HG03045 (cell line): ENCODE data around the gene OPN3.

Source experiments
- ATAC-seq: cut with Tn5 transposase; IDR thresholded peaks from one replicate; pipeline ENCODE4 v1.9.1; 2021; ENCODE audit warnings: mild to moderate bottlenecking, moderate library complexity; ENCODE audit not compliant: unreplicated experiment

Gene OPN3

DNA sequence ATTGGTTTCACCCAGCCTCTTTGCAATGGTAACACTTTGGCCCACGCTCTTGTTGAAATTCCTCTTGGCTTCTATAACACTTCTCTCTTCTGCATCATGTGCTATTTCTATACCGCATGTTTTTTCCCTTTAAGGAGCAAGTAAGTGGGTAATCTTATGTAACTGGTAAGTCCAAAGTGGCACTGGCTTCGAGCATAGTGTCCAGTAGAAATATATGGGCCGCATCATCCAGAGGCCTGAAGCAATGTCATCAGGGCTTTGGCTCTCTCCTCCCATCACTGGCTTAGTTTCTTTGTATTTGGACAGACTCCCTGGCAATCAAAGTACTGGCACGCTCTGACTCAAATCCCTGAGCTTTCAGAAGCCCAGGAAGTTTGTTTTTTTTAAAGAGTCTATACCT, 17.5 kb downstream of the OPN3 start:
- ATAC-seq = no peak

GRCh38 chr1:241617426-241617825, 22.7 kb downstream of the OPN3 start:
- ATAC-seq = no peak

DNA sequence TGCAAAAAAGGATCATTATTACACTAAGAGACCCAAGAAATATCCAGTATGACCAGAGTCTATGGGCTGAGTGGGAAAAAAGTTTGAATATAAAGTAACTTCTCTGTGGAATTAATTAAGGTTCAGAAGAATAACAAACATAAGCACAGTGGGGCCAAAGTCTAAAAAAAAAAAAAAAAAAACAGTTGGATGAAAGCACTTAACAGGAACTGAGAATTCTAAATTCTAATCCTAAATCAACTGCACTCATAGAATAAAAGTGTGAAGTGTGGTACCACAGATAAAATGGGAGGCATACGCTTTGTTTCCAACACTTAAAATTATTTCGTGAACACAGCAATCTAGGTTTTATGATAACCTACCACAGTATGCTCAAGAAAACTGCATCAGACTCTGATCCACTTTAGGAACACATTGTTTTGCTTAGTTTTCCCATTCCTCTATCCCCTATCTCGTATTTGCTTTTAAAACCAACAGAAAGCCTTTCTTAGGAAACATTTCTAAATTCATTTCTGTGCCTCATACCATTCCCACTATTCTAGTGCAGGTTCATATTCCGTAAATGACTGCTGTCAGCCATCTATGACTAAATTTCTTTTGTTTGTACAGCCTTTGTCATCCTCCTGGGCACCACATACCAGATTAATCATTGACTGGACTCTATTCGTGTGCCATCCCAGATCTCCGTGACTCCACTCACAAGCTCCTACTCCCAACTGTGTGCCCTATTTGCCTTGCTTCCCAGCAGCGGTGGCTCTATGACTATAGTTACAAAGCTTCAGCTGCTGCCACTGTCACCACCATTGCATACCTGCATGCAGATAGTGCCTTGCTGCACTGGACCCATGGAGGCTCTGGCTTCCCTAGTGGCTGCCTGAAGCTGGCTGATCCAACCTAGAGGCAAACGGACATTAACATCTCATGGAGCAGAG, 24.9 kb downstream of the OPN3 start:
- ATAC-seq = no peak

DNA sequence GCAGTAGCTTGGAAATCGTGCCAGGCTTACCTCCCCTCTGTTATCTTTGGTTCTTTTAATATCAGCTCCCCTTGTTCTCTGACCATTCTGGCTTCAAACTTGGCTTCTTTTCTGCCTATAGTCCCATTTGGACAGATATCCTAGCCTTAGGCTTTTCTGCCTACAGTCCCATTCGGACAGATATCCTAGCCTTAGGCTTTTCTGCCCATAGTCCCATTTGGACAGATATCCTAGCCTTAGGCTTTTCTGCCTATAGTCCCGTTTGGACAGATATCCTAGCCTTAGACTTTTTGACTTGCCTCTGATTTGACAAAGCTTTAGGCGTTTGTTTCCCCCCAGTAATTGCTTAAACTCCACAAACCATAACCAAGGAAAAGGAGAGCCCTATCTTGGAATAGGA, 25.6 kb downstream of the OPN3 start:
- no peak for ATAC-seq

GRCh38 chr1:241614144-241614543, 26.0 kb downstream of the OPN3 start:
- ATAC-seq = no peak

DNA sequence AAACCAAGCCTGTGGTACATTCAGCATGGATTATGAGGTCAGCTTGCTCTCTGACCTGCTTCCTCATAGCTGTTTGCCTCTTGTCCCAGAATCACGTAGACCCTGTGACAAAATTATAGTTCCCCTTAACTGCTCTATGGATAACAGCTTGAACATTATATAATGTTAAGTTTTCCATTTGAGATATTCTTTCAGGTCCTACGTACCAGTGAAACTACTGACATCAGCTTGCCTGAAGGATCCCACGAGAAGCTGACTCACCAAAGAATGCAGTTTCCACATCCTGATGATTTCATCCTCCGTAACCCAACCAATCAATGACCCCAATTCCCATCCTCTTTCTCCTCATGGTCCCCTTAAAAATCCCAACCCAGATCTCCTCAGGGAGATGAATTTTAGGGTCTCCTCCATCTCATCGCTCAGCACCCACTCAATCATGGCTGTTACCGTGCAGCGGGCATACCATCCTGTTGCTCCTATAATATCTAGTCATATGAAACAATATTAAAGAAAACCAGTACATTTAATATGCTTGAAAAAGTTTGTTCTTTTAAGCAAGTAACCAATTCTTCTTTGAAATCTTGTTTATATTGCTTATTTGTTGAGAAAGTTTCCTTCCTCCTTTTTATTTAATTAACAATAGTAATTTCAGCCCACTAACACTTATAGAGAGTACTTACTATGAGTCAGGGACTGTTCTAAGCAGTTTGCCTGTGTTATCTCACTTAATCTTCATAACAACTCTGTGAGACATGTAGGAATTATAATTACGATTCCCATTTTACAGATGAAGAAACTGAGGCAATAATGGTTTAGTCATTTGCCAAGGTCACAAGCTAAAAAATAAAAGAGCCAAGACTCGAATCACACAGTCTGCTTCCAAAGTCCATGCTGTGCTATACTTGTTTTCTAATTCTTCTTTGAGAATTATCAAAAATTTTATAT, 27.4 kb downstream of the OPN3 start:
- no peak for ATAC-seq

- no peak for ATAC-seq
Observed at GRCh38 chr1:241611736-241612135, 28.4 kb downstream of the OPN3 start.

GRCh38 chr1:241611063-241611462, 29.1 kb downstream of the OPN3 start:
- ATAC-seq = peak; percentile 89

GRCh38 chr1:241610056-241610815, 29.9 kb downstream of the OPN3 start:
- ATAC-seq = no peak

- no peak for ATAC-seq
Observed at GRCh38 chr1:241608379-241609033, 31.7 kb downstream of the OPN3 start.

DNA sequence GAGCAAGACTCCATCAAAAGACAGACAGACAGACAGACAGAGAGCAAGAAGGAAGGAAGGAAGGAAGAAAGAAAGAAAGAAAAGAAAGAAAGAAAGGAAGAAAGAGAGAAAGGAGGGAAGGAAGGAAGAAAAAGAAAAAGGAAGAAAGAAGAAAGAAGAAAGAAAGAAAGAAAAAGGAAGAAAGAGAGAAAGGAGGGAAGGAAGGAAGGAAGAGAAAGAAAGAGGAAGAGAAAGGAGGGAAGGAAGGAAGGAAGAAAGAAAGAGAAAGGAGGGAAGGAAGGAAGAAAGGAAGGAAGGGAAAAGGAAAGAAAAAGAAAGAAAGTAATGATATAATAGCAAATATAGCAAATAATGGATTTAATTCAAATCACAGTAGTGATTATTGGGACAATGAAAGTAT, 32.7 kb downstream of the OPN3 start:
- ATAC-seq = no peak

GRCh38 chr1:241606544-241606943, 33.6 kb downstream of the OPN3 start:
- no peak for ATAC-seq

DNA sequence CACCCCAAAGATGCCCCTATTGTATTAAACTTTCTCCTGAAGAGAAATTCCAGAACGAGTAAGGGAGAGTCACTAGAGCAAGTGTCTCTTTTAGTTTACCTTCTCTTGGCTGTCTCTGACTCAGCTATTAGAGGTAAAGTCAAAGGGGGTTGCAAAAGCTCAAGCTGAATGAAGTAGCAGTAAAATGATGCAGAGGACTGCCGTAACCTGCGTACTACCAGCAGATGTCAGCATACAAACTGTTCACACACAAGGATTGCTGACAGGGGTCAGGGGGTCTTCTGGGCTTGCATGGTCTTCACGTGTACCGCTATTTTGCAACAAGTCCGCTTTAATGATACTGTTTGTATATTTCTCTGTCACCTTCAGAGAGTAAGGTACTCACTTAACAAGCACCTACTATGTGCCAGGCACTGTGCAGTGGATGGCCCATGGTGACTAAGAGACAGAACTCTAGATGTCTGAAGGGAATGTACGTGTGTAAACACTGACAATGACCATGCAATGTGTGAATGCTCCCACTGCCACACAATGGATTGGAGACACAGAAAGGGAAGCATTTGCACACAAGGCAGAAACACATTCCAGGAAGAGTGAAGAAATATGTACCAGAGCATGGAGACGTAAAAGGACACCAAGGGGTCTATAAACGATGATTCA, 34.9 kb downstream of the OPN3 start:
- ATAC-seq = no peak

DNA sequence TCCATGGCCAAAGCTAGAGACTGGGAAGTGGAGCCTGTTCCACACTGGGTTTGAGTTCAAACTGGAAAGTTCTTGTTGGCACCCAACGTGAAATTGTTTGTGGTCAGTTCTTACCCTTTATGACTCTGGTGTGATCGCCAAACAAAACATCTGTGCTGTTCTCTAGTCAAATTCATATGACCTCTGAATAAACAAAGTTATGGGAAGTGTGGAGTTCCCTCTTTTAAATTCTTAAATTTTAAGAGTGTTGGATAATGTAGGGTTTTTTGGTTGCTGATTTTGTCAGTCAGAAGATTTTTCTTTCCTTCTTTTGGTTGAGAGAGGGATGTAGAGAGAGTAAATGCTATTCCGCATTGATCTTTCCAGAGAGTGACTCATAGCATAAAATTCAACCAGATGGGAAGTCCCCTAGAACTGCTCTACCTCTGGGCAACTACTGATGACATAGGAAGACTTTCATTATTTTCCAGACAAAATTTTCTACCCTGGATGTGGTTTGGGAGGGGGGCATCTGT, 36.4 kb downstream of the OPN3 start:
- ATAC-seq = no peak

- peak; percentile 82 for ATAC-seq
Observed at GRCh38 chr1:241600496-241600901, 39.7 kb downstream of the OPN3 start.

DNA sequence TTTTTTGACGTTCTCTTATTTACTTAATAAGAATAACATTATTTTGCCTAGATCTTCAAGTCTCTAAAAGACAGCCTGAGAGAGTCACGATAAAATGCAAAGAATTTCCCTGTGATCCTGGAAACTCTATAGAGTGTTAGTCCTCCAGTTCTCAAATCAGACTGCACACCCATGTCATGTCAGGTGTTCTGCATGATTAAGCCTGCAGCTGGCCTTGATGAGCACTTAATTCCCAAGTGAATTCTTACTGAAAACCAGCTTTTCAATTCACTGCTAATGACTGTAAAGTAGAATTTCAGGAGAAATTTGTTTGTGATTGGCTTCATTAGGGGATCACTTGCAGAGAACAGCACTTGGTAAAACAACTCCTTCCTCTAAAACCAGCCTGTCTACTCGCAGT, 41.9 kb downstream of the OPN3 start:
- ATAC-seq = no peak

- ATAC-seq = no peak
Observed at GRCh38 chr1:241596633-241597032, 43.5 kb downstream of the OPN3 start.

GRCh38 chr1:241593186-241593585, 47.0 kb downstream of the OPN3 start:
- ATAC-seq = no peak

GRCh38 chr1:241592273-241592958, 47.8 kb downstream of the OPN3 start:
- ATAC-seq = peak; percentile 77
